Airway epithelial cell (primary cell): ENCODE measurements around the gene ANAPC15. TPM values are rescaled to one million over a fixed set of nuclear protein-coding genes. Genes with fewer than 3 reads are reported as not detected.

Experiments used
- total RNA-seq: library from RNA; depleted of rRNA; stranded (reverse); fragments of >200 nt; gene quantifications from 2 replicates; pipeline ENCODE4 v1.2.3, GENCODE V29; 2015

The ANAPC15 gene
- 52.9 and 71.1 TPM in 2 replicates for total RNA-seq

GRCh38 chr11:72112143-72112977 is at the start of gene ANAPC15:
Gene ANAPC15 (minus strand): TSS chr11:72112695. CDS start chr11:72111276, 1,419 bp downstream.

GRCh38 chr11:72135473-72135872 is 23.0 kb upstream of the ANAPC15 start, which contains the start of gene FOLR3:
Gene FOLR3 (plus strand): TSS chr11:72135725. CDS start chr11:72135953, 228 bp downstream.

GRCh38 chr11:72105888-72106287 is 6.6 kb downstream of the ANAPC15 start, which contains the start of gene TOMT:
Gene TOMT (plus strand): TSS chr11:72105924. CDS start chr11:72105952, 28 bp downstream.

GRCh38 chr11:72102946-72103753 is 9.3 kb downstream of the ANAPC15 start, which contains the start of gene LAMTOR1:
Gene LAMTOR1 (minus strand): TSS chr11:72103297. CDS start chr11:72103224, 73 bp downstream.

GRCh38 chr11:72080326-72081183 is 31.9 kb downstream of the ANAPC15 start, which contains the start of the genes LRRC51 and NUMA1:
Gene LRRC51 (plus strand): TSS chr11:72080850. CDS start chr11:72089084, 8,234 bp downstream.
Gene NUMA1 (minus strand): TSS chr11:72080542. CDS start chr11:72035943, 44,599 bp downstream.

Other genes with a start within 250 kb of the ANAPC15 start
- gene DEFB131B, start 234.2 kb downstream of the ANAPC15 start, total RNA-seq, result not detected in 2 replicates
- gene XNDC1N, start 184.1 kb downstream of the ANAPC15 start, total RNA-seq, result 2.2 and 4.7 TPM in 2 replicates
- 25.0 and 25.3 TPM in 2 replicates for gene RNF121, start 183.6 kb downstream of the ANAPC15 start, total RNA-seq
- 1.2 and 1.9 TPM in 2 replicates for gene IL18BP, start 113.8 kb downstream of the ANAPC15 start, total RNA-seq
- 109 and 146 TPM in 2 replicates for gene NUMA1, start 32.2 kb downstream of the ANAPC15 start, total RNA-seq
- gene LRRC51, start 31.8 kb downstream of the ANAPC15 start, total RNA-seq, result 4.6 and 6.1 TPM in 2 replicates
- 139 and 169 TPM in 2 replicates for gene LAMTOR1, start 9.4 kb downstream of the ANAPC15 start, total RNA-seq
- not detected in 2 replicates for gene TOMT, start 6.8 kb downstream of the ANAPC15 start, total RNA-seq
- 0.21 TPM in 1 of 2 replicates, not detected in the other for gene FOLR3, start 23.0 kb upstream of the ANAPC15 start, total RNA-seq
- 0.63 TPM in 1 of 2 replicates, not detected in the other for gene FOLR1, start 79.4 kb upstream of the ANAPC15 start, total RNA-seq
- not detected in 2 replicates for gene FOLR2, start 104.1 kb upstream of the ANAPC15 start, total RNA-seq
- gene INPPL1, start 112.1 kb upstream of the ANAPC15 start, total RNA-seq, result 26.1 and 37.9 TPM in 2 replicates
- gene PHOX2A, start 131.5 kb upstream of the ANAPC15 start, total RNA-seq, result not detected in 2 replicates